Right ventricle myocardium superior (tissue), 1 donor: ENCODE measurements around the gene CMTM1. TPM values are rescaled to one million over a fixed set of nuclear protein-coding genes. Genes with fewer than 3 reads are reported as not detected.
A peak's percentile ranks its signal among the peaks of the same experiment; 100 is the strongest.

ENCODE experiments used
- ATAC-seq: fragments of 200-7000 bp; cut with Tn5 transposase; one replicate; pipeline ENCODE4 v1.9.1; 2020; ENCODE audit warnings: mild to moderate bottlenecking; ENCODE audit not compliant: poor library complexity
- DNase-seq: peaks from one replicate; pipeline ENCODE4 v3.0.0-alpha.2; 2020
- intact Hi-C: fragments of 100-400 bp; cut with DNase I; formaldehyde crosslinking; loops from one replicate; pipeline ENCODE4 v1.11.2; 2022
- long read RNA-seq: library from polyadenylated mRNA; unstranded; transcript quantifications from one replicate; pipeline ENCODE4 v2.0.0, GENCODE V29; 2021
- total RNA-seq: library from RNA; stranded (reverse); fragmentation: NEBNext Ultra II Directional; extraction: Animal tissue kit (Norgen Biotek cat#: 25700); gene quantifications from one replicate; pipeline ENCODE4 v1.2.1, GENCODE V29; 2021
- donor health status: DM: no; HTN: yes; CAD: no; lungs with severe emphysema.

CMTM1 gene, protein sequence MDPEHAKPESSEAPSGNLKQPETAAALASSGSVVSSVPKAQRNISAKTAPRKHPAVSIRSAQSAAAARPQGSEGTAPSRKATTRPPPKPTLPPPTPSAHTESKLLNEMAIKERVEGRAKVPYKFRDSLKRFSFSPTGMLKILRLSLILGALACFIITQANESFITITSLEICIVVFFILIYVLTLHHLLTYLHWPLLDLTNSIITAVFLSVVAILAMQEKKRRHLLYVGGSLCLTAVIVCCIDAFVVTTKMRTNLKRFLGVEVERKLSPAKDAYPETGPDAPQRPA
- total RNA-seq = 1.3 TPM
- long read RNA-seq, partial matches to known transcripts = 0 of 2 reads
- long read RNA-seq, other reads (novel, unspliced or antisense) = 2 of 2 reads

DNA sequence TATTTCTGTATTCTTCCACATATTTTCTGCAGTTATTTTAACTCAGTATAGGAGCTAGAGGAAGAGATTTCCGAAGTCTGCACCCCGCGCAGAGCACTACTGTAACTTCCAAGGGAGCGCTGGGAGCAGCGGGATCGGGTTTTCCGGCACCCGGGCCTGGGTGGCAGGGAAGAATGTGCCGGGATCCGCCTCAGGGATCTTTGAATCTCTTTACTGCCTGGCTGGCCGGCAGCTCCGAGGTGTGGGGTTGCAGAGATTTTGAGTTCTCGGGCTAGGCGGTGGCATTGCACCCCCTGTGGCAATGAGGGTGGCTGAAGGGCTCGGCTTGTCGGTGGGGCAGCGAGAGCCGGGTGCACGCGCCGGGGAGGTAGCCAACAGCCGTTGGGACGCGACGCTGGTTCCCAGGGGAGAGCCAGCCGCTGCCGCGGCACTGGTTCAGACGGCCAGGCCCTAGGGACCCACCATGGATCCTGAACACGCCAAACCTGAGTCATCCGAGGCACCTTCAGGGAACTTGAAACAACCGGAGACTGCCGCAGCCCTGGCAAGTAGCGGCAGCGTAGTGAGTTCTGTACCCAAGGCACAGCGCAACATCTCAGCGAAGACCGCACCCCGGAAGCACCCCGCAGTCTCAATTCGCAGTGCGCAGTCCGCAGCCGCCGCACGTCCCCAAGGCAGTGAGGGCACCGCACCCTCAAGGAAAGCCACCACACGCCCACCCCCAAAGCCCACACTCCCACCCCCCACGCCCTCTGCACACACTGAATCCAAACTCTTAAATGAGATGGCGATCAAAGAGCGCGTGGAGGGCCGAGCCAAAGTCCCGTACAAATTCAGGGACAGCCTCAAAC is at the start of gene CMTM1:
TSS of gene CMTM1 (plus strand) at position 389 of the 851 bp plus-strand sequence. CDS start at position 464, 75 bp downstream.
- intact Hi-C loops = no loop called here
- DNase-seq = no peak
- ATAC-seq = no peak

DNA sequence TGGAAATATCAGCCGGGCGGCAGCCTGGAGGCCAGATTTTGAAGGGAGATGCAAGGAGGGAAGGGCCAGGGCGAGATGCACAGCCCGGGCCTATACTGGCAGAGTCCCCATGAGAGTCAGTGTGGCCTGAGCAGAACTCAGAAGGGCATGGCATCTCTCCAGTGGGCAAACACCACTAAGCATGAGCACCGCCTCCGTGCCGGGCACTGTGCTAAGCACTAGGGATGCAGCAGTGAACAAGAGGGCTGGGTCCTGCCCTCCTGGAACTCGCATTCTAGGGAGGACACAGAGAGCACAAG is 49.8 kb upstream of the CMTM1 start:
- DNase-seq (no peak), ATAC-seq (no peak)
- intact Hi-C loops = no loop called here

DNA sequence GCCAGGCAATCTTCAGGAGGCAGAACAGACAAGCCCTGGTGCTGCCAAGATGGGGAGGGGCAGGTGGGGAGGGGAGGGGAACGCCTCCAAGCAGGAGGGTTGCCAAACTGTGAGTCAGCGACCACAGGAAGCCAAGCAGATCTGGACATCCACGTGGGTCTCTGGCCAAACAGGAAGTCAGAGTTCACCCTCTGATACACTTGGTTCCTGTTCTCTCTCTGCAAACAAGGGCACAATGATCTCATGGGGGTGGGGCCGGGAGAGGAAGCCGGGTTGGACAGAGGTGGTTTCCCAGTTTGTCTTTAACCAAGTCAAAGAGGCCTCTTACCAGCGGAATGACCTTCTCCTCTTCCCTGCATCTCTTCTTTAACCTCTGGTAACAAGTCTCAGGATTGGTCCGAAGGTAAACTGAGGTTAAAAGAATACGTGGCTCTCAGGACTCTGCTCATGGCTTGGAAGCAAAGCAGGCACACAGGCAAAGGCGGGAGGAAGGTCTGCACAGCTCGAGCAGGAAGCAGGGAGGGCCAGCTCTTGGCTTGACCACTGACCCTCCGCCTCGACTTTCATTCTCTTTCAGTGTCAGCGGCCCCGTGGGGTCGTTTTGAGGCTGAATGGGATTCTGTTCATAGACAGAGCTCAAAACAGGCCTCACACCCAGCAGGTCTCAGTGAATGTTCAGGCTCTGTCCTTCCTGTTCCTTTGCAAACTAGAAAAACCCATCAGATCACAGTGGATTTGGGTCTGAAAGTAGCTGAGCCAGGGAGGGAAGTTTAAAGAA is 49.2 kb upstream of the CMTM1 start:
- peak; percentile 94 for ATAC-seq
- DNase-seq = peak; percentile 97
- intact Hi-C loops = no loop called here

DNA sequence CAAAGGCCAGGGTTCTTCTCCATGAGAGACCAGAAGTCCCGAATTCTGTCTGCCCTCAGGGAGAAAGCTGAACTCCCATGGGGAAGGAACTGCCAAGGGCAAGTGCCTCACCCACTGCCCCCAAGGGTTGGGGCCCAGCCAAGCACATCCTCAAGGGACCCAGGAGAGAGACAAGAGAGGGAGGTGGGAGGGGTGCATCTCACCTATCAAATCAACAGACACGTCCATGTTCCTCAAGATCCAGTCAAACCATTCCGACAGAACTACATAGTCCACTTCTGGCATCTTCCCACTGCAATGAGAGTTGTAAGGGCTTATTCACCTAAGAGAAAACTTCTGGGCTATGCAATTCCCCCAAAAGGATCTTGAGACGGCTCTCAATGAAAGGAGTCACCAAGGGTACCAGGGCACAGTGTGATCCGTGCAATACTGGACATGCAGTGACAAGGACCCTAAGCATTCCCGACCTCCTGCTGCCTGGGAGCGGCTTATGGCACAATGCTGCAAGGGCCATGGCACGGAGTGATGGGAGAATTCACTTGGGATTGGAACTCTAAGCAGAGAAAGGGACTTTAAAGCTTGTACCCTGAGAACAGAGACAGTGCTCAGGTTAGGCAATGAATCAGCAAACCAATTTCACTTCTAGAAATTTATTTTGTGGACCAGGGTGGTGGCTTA is 48.5 kb upstream of the CMTM1 start:
- DNase-seq (peak; percentile 65), ATAC-seq (no peak)
- intact Hi-C loops = no loop called here

DNA sequence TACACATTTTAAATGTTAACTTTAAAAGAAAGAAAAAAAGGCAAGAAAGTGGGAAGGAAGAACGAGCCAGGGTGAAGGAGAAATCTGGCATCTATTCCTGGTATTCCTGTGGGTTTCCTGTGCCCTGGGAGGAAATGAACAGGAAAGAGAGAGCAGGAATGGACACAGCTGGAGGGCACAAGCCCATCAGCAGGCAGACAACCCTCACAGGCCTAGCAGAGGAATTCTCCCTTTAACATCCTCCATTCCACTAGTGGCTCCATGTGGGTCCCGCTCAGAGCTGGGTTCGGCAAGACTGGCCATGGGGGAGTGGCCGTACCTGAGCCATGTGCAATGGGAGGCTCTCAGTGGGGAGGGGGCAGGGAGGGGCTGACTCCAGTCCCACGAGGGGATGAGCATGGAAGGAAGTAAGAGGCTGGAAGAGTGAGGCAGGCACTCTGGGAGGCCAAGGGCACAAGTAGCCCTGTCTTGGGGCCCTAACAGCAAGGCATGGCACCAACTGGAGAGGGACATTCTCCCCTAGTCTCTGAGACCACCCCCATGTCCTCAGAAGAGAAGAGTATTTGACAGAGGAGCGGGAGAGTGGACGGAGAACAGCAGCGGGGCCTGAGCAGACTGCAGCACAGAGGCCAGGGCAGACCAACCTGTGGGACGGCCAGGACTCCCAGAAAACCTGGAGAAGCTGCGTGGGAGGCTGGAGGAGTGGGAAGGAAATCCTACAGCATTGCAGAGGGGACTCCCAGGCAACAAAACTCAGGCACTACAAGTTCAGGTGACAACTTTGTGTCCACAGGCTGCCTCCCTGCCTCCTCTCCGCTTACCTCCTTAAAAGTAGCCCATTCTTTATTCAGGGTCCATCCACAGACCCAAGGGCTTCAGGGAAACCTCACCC is 46.5 kb upstream of the CMTM1 start:
- ATAC-seq (no peak), DNase-seq (peak; percentile 26)
- intact Hi-C loops = no loop called here

DNA sequence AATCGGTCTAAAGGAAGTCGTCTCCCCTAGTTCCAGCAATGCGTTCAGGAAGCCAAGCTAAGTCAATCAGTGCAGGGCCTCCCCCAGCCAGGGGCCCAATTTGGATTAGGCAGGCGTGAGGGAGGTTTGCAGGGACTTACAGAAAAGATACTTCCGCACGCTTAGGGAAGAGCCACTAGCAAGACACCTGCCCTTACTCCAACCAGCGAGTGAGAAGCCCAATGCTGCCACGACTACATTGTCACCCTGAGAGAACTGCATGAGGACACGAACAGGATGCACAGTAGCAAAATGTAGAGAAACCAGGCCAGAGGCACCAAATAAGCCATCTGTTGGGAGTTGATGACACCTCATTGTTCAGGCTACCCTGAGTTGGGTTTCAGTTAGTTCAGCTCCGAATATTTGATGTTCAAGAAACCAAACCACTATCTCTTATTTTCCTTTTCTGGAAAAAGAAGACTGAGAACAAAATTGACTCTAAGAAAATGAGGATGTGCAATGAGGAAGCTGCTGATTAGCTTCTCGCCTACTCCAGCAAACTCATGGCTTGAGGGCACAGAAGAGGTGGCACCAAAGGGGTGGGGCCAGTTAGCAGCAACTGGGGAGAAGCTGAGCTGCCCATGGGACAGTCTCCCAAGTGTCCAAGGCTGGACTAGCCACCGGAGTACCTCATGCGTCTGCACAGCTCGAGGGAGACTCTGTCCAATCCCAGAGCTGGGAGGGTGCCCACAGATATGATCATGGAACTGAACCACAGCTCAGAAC is 45.7 kb upstream of the CMTM1 start:
- ATAC-seq (no peak), DNase-seq (peak; percentile 76)
- intact Hi-C loops = no loop called here

DNA sequence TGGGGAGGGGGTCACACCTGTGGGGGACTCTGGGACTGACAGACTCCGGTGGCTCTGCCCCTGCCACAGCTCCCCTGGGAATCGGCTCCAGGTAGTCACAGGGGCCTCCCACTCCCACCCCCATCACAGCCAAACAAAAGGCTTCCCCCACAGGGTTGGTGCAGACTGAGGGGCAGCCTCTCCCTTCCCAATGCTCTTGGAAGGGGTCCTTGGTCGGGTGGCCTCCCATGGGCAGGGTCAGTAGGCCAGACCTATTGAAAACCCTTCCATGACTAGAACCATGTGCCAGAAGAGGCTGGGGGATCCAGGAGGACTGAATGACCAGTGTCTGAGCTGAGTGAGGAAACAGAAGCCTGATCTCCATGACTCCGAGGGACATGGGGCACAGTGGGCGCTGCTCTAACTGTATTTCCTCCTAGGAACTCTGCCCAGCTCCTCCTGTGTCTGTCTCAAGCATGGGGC is 45.0 kb upstream of the CMTM1 start:
- intact Hi-C loops = no loop called here
- DNase-seq (peak; percentile 42), ATAC-seq (no peak)

DNA sequence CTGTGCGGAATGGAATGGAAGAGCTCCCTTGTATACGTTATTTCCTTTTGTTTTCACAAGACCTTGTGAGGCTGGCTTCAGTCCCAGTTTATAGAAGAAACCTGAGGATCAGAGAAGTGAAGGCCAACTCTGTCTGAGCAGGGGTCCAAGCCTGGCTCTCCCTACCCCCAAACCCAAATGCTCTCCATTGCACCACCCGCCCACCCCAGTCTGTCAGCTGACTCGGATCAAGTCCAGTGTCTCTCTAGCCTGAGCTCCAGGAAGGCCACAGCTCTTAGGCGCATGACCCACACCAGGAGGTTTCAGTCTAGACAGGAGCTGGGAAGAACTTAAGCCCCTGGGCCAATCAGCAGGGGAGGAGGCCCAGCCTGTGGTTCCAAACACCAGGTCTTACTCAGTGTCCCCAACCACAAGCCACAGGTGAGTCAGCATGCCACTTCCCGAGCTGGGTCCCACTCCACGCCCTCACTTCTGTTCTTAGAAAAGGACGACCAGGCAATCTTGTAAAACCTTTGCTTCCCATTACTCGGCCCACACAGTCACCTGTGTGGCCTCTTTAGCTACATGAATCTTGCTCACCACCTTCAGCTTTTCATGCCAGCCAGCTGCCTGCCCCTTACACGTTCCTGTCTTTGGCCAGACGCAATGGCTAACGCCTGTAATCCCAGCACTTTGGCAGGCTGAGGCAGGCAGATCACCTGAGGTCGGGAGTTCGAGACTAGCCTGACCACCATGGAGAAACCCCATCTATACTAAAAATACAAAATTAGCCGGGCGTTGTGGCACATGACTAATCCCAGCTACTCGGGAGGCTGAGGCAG is 44.1 kb upstream of the CMTM1 start:
- no peak for ATAC-seq
- peak; percentile 69 for DNase-seq
- intact Hi-C loops = no loop called here

DNA sequence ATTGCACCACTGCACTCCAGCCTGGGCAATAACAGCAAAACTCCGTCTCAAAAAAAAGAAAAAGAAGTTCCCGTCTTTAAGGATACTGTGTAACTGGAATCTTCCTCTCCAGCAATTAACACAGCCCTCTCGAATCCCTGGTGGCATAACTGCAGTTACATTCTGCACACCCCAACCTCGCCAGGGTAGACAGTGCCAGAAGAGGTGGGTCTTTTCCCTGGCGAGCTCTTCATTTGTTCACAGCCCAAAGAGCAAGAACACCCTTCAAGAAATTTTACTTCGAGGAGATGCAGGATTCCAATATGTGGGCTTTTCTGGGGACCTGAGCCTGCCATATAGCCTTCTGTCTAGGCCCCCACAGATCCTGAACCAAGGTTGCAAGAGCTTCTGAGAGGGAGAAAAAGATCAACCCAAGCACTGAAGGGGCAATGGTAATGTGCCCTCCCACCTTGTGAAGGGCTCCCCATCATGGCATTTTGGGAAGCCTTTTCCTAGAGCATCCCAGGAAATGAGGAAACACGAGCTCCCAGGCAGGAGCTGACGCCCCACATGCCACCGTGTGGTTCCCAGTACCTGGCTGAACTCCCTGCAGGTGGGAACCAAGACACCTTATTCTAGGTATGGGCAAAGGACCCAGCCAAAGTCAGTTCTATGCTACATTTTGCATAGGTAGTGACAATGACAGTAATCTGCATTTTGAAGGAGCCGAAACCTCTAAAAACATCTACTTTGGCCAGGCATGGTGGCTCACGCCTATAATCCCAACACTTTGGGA is 43.2 kb upstream of the CMTM1 start:
- intact Hi-C loops = no loop called here
- DNase-seq = no peak
- no peak for ATAC-seq

DNA sequence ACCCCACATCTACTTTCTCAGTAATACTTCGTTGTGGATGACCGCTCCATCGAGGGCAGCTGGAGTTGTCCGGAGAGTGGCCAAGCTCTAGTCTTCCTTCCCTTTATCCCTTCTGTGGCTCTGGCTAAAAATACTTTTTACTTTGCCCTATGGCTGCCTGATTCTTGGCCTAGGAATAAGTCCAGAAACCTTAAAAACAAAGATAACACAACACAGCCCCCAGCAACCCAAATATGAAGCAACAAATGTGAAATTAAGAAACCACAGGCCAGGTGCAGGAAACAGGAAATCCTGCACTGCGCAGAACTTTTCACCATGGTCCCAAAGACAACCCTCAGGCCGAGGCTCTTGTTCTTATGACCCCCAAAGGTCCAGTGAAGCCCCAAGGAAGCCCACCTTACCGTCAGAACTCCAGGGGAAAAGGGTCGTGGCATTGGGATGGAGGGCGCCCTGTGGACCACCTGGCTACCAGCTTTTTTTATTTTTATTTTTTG is 42.3 kb upstream of the CMTM1 start:
- DNase-seq (no peak), ATAC-seq (peak; percentile 9)
- intact Hi-C loops = no loop called here

DNA sequence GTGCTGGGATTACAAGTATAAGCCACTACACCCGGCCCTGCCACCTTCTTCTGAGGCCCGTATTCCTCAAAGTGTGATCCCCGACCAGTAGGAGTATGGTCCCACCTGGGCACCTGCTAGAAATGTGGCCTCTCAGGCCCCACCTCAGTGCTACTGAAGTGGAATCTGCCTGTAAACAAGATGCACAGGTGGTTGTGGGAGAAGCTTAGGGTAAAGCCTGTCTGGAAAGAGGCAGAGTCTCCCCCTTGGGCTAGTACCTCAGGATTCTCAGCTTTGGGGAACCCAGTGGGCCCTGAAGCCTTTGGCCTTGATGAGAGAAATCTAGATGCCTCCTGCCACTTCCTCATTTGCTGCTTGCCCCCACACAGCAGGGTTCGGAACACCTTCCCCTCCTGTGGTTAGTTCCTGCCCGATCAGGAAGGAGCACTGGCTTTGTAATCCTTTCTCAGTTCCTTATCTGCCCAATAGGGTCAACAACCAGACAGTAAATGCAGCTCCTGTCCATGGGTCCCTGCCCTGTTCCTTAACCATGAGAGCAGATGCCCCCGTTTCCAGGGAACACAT is 41.6 kb upstream of the CMTM1 start:
- DNase-seq (no peak), ATAC-seq (peak; percentile 44)
- intact Hi-C loops = no loop called here

DNA sequence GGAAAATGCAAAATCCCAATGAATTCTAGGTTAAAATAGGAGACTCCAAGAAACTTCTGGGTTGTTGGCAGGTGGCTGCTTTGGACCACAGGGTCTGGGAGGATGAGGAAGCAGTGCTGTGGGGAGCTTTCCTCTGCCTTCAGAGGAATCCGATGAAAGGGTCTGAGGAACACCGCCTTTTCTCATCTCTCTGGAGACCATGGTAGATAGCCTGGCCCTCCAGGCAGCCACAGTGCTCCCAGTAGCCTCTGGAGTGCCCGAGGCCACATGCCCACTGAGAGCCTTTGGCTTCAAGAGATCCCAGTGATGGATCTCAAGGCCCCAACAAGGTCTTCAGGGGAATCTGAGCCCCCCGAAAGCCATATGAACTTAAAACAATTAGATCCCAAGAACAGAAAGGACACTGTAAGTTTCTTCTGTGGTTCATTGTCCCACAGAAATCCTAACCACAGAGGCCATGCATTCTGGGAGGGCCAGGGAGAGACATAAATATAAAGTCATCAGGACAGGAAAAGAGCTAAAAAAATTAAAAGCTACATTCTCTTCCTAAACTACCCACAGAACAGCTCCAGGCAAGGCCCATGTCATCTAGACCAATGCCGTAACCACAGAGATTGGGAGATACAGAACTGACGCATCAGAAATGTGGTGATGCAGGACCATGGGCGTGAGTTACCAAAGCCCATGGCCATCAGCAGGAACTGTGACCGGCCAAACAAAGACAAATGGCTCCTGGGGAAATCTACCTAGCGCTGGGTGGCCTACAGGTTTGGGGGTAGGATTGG is 40.7 kb upstream of the CMTM1 start:
- intact Hi-C loops = no loop called here
- ATAC-seq (no peak), DNase-seq (no peak)

DNA sequence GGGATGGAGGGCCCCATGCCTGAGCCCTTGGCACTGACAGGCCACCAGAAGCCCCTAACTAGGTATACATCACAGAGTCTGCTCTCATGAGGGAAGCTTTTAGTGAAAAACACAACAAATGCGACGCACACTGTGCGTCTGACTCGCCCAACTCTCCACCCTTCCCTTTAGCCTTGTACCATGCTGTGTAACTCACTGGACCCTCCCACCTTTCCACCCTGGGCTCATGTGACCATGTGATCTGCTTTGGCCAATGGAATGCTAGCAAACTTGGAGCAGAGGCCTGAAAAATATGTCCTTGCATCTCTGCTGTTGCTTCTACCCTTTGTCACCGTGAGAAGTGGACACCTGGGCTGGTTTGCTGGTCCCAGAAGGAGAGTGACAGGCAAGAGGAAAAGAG is 37.9 kb upstream of the CMTM1 start:
- intact Hi-C loops = no loop called here
- DNase-seq (no peak), ATAC-seq (no peak)

DNA sequence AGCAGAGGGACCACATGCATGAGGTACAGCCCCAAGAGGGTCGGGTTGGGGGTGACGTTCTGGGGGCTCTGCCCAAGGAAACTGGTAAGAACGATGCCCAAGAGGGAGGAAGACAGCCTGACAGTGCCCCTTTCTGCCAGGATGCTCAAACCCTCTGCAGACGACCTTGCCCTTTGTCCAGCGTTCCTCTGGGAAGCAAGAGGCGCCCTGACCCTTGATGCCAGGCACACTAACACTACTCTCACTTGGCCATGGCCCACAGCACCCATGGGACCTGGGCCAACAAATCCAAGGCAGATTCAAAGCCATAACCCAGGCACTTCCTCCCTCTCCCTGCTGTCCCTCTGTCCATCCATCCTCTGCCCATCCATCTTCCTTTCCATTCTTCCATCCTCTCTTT is 36.8 kb upstream of the CMTM1 start:
- ATAC-seq (no peak), DNase-seq (no peak)
- intact Hi-C loops = no loop called here
